Upper lobe of left lung (tissue), 6 donors: ENCODE data around the gene FBXL2. TPM values are rescaled to one million over a fixed set of nuclear protein-coding genes. Genes with fewer than 3 reads are reported as not detected.

ENCODE experiments used
- ATAC-seq, 2 donors: fragments of 200-7000 bp; cut with Tn5 transposase; one replicate each; pipeline ENCODE4 v1.9.1; 2022; ENCODE audit warnings: mild to moderate bottlenecking in 2 of 2, moderate library complexity in 2 of 2; ENCODE audit not compliant: low FRiP score in 2 of 2
- DNase-seq, 2 donors: peaks; one replicate each; pipeline ENCODE4 v3.0.0-alpha.2; 2019 to 2020
- H3K27ac ChIP-seq, 4 donors: fragments of 200-600 bp; sonication (generic); one replicate each; pipeline ENCODE4 v1.5.1; 2016 to 2019
- H3K27me3 ChIP-seq, 4 donors: fragments of 200-600 bp; sonication (generic); one replicate each; pipeline ENCODE4 v1.5.1; 2017 to 2019
- H3K36me3 ChIP-seq, 4 donors: fragments of 200-600 bp; sonication (generic); one replicate each; pipeline ENCODE4 v1.5.1; 2016 to 2019
- H3K4me1 ChIP-seq, 4 donors: fragments of 200-600 bp; sonication (generic); one replicate each; pipeline ENCODE4 v1.5.1; 2018 to 2019
- H3K4me3 ChIP-seq, 4 donors: fragments of 200-600 bp; sonication (generic); one replicate each; pipeline ENCODE4 v1.5.1; 2017 to 2019; ENCODE audit warnings: mild to moderate bottlenecking in 2 of 4, moderate library complexity in 1 of 4
- H3K9me3 ChIP-seq, 4 donors: fragments of 200-600 bp; sonication (generic); one replicate each; pipeline ENCODE4 v1.5.1; 2018 to 2019
- EP300 ChIP-seq, 4 donors: sonication (generic); formaldehyde crosslinking; IDR thresholded peaks; one replicate each; pipeline ENCODE4 v1.5.1; 2017; ENCODE audit warnings: antibody characterized with exemption in 4 of 4, control low read depth in 2 of 4
- POLR2A ChIP-seq, 4 donors: fragments of 450-650 bp; IDR thresholded peaks; one replicate each; pipeline ENCODE4 v1.5.1; 2016 to 2017; ENCODE audit warnings: antibody characterized with exemption in 4 of 4, mild to moderate bottlenecking in 2 of 4
- POLR2AphosphoS5 ChIP-seq, 2 donors: sonication (generic); formaldehyde crosslinking; IDR thresholded peaks; one replicate each; pipeline ENCODE4 v1.5.1; 2017; ENCODE audit warnings: antibody characterized with exemption in 2 of 2
- WGBS, 2 donors: methylation state at CpG; one replicate each; pipeline ENCODE4 v1.1.5; 2017 to 2018; 5-methylcytosine and 5-hydroxymethylcytosine counted together
- total RNA-seq, 6 donors: library from RNA; depleted of rRNA in 4 of 6; stranded (reverse); fragments of >200 nt in 4 of 6; gene quantifications; one replicate each; pipeline versions ENCODE4 v1.1.0 to v1.2.1, GENCODE V29; 2016 to 2021
- TF ChIP-seq, protein P1 (sequence below), 6 experiments: fragments of 450-650 bp in 4 of 6; fragments of 200-600 bp in 2 of 6; sonication (generic) in 2 of 6; IDR thresholded peaks; one replicate each; pipeline ENCODE4 v1.5.1; 2016 to 2019; ENCODE audit warnings: antibody characterized with exemption in 6 of 6
- donor health status: DM: no; HTN: no; CAD: no; lungs with moderate emphysema.
- donor health status: DM: no; HTN: yes; CAD: no; lungs with severe emphysema.

FBXL2 gene
- total RNA-seq, 6 donors from 2014 or later: 5.6 to 23.0 (median 9.7) TPM

- Histone ChIP-seq H3K4me3 (no peak overlapping the region), H3K27ac (no peak overlapping the region), H3K9me3 (no peaks in the 10 kb centered on the region), H3K36me3 (no peaks in the 10 kb centered on the region), H3K27me3 (no peaks in the 10 kb centered on the region), H3K4me1 (no peaks in the 10 kb centered on the region)
- ATAC-seq: no peak
- 65 to 91% methylated on average over 3 of the region's 3 CpGs for WGBS, 2 donors
- TF ChIP-seq, protein P1, sequence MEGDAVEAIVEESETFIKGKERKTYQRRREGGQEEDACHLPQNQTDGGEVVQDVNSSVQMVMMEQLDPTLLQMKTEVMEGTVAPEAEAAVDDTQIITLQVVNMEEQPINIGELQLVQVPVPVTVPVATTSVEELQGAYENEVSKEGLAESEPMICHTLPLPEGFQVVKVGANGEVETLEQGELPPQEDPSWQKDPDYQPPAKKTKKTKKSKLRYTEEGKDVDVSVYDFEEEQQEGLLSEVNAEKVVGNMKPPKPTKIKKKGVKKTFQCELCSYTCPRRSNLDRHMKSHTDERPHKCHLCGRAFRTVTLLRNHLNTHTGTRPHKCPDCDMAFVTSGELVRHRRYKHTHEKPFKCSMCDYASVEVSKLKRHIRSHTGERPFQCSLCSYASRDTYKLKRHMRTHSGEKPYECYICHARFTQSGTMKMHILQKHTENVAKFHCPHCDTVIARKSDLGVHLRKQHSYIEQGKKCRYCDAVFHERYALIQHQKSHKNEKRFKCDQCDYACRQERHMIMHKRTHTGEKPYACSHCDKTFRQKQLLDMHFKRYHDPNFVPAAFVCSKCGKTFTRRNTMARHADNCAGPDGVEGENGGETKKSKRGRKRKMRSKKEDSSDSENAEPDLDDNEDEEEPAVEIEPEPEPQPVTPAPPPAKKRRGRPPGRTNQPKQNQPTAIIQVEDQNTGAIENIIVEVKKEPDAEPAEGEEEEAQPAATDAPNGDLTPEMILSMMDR (IDR thresholded peaks at IDR 0.05): no peak
- TF ChIP-seq POLR2A (IDR thresholded peaks at IDR 0.05) (no peak), EP300 (IDR thresholded peaks at IDR 0.05) (no peak)
- no peak for DNase-seq
Observed at GRCh38 chr3:33269385-33269784, 7.9 kb upstream of the FBXL2 start.

DNA sequence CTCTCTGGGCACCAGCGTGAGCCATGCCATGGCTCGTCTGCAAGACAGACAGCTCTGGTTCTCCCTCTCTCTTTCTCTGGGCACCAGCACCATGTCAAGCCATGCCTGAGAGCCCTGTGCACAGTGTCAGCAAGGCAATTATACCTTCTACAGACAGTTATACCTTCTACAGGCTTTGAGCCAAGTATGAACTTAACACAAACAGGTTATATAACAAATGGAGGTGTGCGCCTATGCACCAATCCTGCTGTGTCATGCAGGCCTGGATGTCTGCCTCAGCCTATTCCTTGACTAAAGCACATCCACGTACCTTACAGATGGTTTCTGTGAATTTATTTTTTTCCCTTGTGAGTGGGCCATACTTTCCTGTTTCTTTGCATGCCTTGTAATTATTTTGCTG is 5.9 kb upstream of the FBXL2 start:
- ATAC-seq (no peak), DNase-seq (no peak)
- no peak overlapping the region for H3K27ac ChIP-seq
- H3K4me3 ChIP-seq: no peak overlapping the region
- no peaks in the 10 kb centered on the region for H3K27me3 ChIP-seq
- TF ChIP-seq, protein P1 (IDR thresholded peaks at IDR 0.05): no peak
- no peak for TF ChIP-seq POLR2A (IDR thresholded peaks at IDR 0.05)
- TF ChIP-seq POLR2AphosphoS5 (IDR thresholded peaks at IDR 0.05): no peak
- TF ChIP-seq EP300 (IDR thresholded peaks at IDR 0.05): no peak
- no peaks in the 10 kb centered on the region for H3K36me3 ChIP-seq
- H3K9me3 ChIP-seq: no peaks in the 10 kb centered on the region
- H3K4me1 ChIP-seq: no peaks in the 10 kb centered on the region
- WGBS, 2 donors: 93 to 96% methylated on average over 3 to 4 of the region's 4 CpGs

DNA sequence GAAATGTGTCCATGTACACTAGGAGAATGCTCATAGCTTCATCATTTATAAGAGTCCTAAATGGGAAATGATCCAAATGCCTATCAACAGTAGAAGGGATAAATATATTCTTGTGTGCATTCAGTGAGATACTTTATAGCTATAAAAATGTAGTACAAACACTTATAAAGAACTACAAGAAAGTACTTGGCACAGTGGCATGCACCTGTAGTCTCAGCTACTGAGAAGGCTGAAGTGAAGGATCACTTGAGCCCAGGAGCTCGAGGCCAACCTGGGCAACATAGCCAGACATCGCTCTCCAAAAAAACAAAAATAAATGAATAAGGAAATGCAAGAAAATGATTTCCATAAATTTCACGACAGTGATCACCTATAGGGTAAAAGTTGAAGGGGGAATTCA is 3.6 kb upstream of the FBXL2 start:
- no peaks in the 10 kb centered on the region for H3K9me3 ChIP-seq
- no peak overlapping the region for H3K27ac ChIP-seq
- no peak overlapping the region for H3K4me3 ChIP-seq
- no peak for TF ChIP-seq EP300 (IDR thresholded peaks at IDR 0.05)
- peaks cover 0 to 11% (median 0%) of the 10 kb centered on the region in 4 donors for H3K4me1 ChIP-seq
- H3K36me3 ChIP-seq: no peaks in the 10 kb centered on the region
- no peak for DNase-seq
- WGBS, 2 donors: 66 to 67% methylated on average over 3 of the region's 3 CpGs
- H3K27me3 ChIP-seq: peaks cover 0 to 7% (median 0%) of the 10 kb centered on the region in 4 donors
- no peak for ATAC-seq

GRCh38 chr3:33278163-33278562 is 921 bp downstream of the FBXL2 start:
- H3K36me3 ChIP-seq: no peaks in the 10 kb centered on the region
- no peaks in the 10 kb centered on the region for H3K9me3 ChIP-seq
- H3K4me1 ChIP-seq: peaks cover 0 to 11% (median 0%) of the 10 kb centered on the region in 4 donors
- TF ChIP-seq POLR2A (IDR thresholded peaks at IDR 0.05) (no peak), EP300 (IDR thresholded peaks at IDR 0.05) (no peak), POLR2AphosphoS5 (IDR thresholded peaks at IDR 0.05) (no peak)
- TF ChIP-seq, protein P1 (IDR thresholded peaks at IDR 0.05): no peak
- H3K27me3 ChIP-seq: peaks cover 0 to 7% (median 0%) of the 10 kb centered on the region in 4 donors
- DNase-seq (no peak), ATAC-seq (no peak)
- WGBS, 2 donors: 15 to 40% methylated on average over 11 of the region's 11 CpGs
- H3K27ac ChIP-seq: no peak overlapping the region
- peak overlapping the region in 3 of 4 donors; percentile 57 to 72 (median 66) for H3K4me3 ChIP-seq

DNA sequence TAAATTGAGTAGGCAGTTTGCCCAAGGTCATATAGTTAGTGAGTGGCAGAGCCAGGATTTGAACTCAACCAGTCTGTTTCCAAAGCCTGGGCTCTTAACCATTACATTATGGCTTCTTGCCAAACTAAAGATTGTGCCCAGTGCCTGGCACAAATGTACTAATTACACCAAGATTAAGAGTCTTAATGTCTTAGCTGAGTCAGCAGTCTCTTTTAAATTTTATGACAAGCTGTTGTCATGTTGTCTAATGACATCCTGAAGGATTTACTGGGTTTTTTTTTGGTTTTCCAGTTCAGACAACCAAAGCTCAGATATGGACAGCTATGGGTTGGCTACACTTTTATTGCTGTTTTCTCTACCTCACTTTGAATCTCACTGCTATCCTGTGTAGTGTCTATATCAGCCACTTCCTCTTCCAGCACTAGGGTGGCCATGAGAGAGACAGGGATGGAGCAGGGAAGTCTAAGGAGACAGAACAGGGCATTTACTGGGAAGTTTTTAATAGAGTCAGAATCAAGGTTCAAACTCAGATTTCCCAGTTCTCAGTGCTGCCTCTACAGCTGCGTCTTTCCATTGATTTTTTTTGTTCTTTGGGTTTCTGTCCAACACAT is 10.5 kb downstream of the FBXL2 start:
- no peak for DNase-seq
- Histone ChIP-seq H3K27ac (no peak overlapping the region), H3K9me3 (peaks cover 0 to 9% (median 3%) of the 10 kb centered on the region in 4 donors), H3K36me3 (no peaks in the 10 kb centered on the region), H3K4me1 (no peaks in the 10 kb centered on the region), H3K4me3 (no peak overlapping the region), H3K27me3 (no peaks in the 10 kb centered on the region)
- no peak for ATAC-seq
- WGBS, 2 donors: 89 to 90% methylated on average over 1 of the region's 1 CpG
- TF ChIP-seq POLR2A (IDR thresholded peaks at IDR 0.05) (no peak), EP300 (IDR thresholded peaks at IDR 0.05) (no peak), POLR2AphosphoS5 (IDR thresholded peaks at IDR 0.05) (no peak)
- TF ChIP-seq, protein P1 (IDR thresholded peaks at IDR 0.05): no peak
